NCI-H774 (cell line): ENCODE data around the gene TCTA.

Experiments
- DNase-seq: peaks from one replicate; lab custom pipeline; 2025; lab: John Stamatoyannopoulos, UW

Gene TCTA

GRCh38 chr3:49460956-49461355 lies 48.7 kb downstream of the TCTA start:
- no peak for DNase-seq

GRCh38 chr3:49461443-49462171 lies 49.4 kb downstream of the TCTA start:
- DNase-seq, result no peak

GRCh38 chr3:49462222-49462621 lies 50.0 kb downstream of the TCTA start:
- DNase-seq, result no peak

GRCh38 chr3:49465270-49466034 lies 53.2 kb downstream of the TCTA start:
- DNase-seq, result no peak
